H9 (cell line): Measurements from ENCODE around the gene TFAP2E. TPM values are rescaled to one million over a fixed set of nuclear protein-coding genes. Genes with fewer than 3 reads are reported as not detected.

Experiments used
- DNase-seq: peaks from one replicate; pipeline ENCODE4 v3.0.0-alpha.2; 2017
- H2AFZ ChIP-seq: one replicate; pipeline ENCODE4 v1.6.1; 2013; ENCODE audit warnings: mild to moderate bottlenecking, low read length, control low read depth, moderate library complexity
- H2AK5ac ChIP-seq: 2 replicates; pipeline ENCODE4 v1.6.1; 2013; ENCODE audit warnings: low read length, control low read depth, mixed read lengths; ENCODE audit not compliant: insufficient read length
- H2BK120ac ChIP-seq: one replicate; pipeline ENCODE4 v1.6.1; 2013; ENCODE audit warnings: low read depth, mild to moderate bottlenecking, low read length, control low read depth, inconsistent platforms; ENCODE audit not compliant: poor library complexity, severe bottlenecking
- H2BK12ac ChIP-seq: 2 replicates; pipeline ENCODE4 v1.6.1; 2013; ENCODE audit warnings: low read length, control low read depth, mixed read lengths, low read depth; ENCODE audit not compliant: insufficient read length
- H2BK15ac ChIP-seq: 2 replicates; pipeline ENCODE4 v1.6.1; 2013; ENCODE audit warnings: low read depth, low read length, control low read depth
- H2BK20ac ChIP-seq: one replicate; pipeline ENCODE4 v1.6.1; 2013; ENCODE audit warnings: low read depth, mild to moderate bottlenecking, low read length, control low read depth, inconsistent platforms; ENCODE audit not compliant: poor library complexity, severe bottlenecking
- H2BK5ac ChIP-seq: 2 replicates; pipeline ENCODE4 v1.6.1; 2013; ENCODE audit warnings: low read length, control low read depth, mixed read lengths; ENCODE audit not compliant: insufficient read length
- H3K14ac ChIP-seq: 2 replicates; pipeline ENCODE4 v1.6.1; 2013; ENCODE audit warnings: low read length, control low read depth; ENCODE audit not compliant: insufficient read depth
- H3K18ac ChIP-seq: 2 replicates; pipeline ENCODE4 v1.6.1; 2013; ENCODE audit warnings: low read depth, mild to moderate bottlenecking, mixed read lengths, low read length, control low read depth; ENCODE audit not compliant: insufficient read length
- H3K23ac ChIP-seq: 2 replicates; pipeline ENCODE4 v1.6.1; 2013; ENCODE audit warnings: low read length, control low read depth, mixed read lengths, low read depth; ENCODE audit not compliant: insufficient read length
- H3K23me2 ChIP-seq: 2 replicates; pipeline ENCODE4 v1.6.1; 2013; ENCODE audit warnings: low read depth, mild to moderate bottlenecking, mixed read lengths, low read length, control low read depth; ENCODE audit not compliant: insufficient read length, poor library complexity, severe bottlenecking
- H3K27ac ChIP-seq: 2 replicates; pipeline ENCODE4 v1.5.1; 2013; ENCODE audit warnings: low read length, control low read depth, mixed read lengths, low read depth; ENCODE audit not compliant: insufficient read length
- H3K27me3 ChIP-seq: 2 replicates; pipeline ENCODE4 v1.6.1; 2013; ENCODE audit warnings: low read length, control low read depth, inconsistent platforms; ENCODE audit not compliant: insufficient read depth
- H3K4ac ChIP-seq: 2 replicates; pipeline ENCODE4 v1.6.1; 2013; ENCODE audit warnings: low read depth, mild to moderate bottlenecking, control low read depth, inconsistent platforms, low read length, moderate library complexity
- H3K4me1 ChIP-seq: 2 replicates; pipeline ENCODE4 v1.6.1; 2013; ENCODE audit warnings: low read length, control low read depth, inconsistent platforms; ENCODE audit not compliant: insufficient read depth
- H3K4me2 ChIP-seq: 2 replicates; pipeline ENCODE4 v1.6.1; 2013; ENCODE audit warnings: low read length, control low read depth, mixed read lengths; ENCODE audit not compliant: insufficient read length, insufficient read depth
- H3K56ac ChIP-seq: 2 replicates; pipeline ENCODE4 v1.6.1; 2013; ENCODE audit warnings: low read depth, mild to moderate bottlenecking, mixed read lengths, low read length, control low read depth; ENCODE audit not compliant: insufficient read length
- H3K79me1 ChIP-seq: 2 replicates; pipeline ENCODE4 v1.6.1; 2013; ENCODE audit warnings: low read depth, mild to moderate bottlenecking, moderate library complexity, low read length, control low read depth, inconsistent platforms; ENCODE audit not compliant: insufficient read depth, poor library complexity, severe bottlenecking
- H3K79me2 ChIP-seq: 2 replicates; pipeline ENCODE4 v1.6.1; 2013; ENCODE audit warnings: low read length, control low read depth, inconsistent platforms; ENCODE audit not compliant: insufficient read depth
- H3K9ac ChIP-seq: 2 replicates; pipeline ENCODE4 v1.6.1; 2013; ENCODE audit warnings: low read length, control low read depth, mixed read lengths; ENCODE audit not compliant: insufficient read length; ENCODE audit errors: extremely low read depth
- H3K9me3 ChIP-seq: one replicate; pipeline ENCODE4 v1.6.1; 2013; ENCODE audit warnings: low read depth, low read length, inconsistent platforms; ENCODE audit not compliant: control insufficient read depth
- H3T11ph ChIP-seq: one replicate; pipeline ENCODE4 v1.6.1; 2013; ENCODE audit warnings: mild to moderate bottlenecking, low read length, control low read depth, inconsistent platforms
- H4K20me1 ChIP-seq: one replicate; pipeline ENCODE4 v1.6.1; 2013; ENCODE audit not compliant: control insufficient read depth, insufficient read length, insufficient read depth
- H4K5ac ChIP-seq: 2 replicates; pipeline ENCODE4 v1.6.1; 2013; ENCODE audit warnings: low read depth, mild to moderate bottlenecking, mixed read lengths, low read length, control low read depth; ENCODE audit not compliant: insufficient read length
- H4K8ac ChIP-seq: replicated peaks from 2 replicates; pipeline ENCODE4 v1.6.1; 2013; ENCODE audit warnings: low read length, control low read depth, mixed read lengths, low read depth; ENCODE audit not compliant: insufficient read length
- H4K91ac ChIP-seq: 2 replicates; pipeline ENCODE4 v1.6.1; 2013; ENCODE audit warnings: low read depth, mild to moderate bottlenecking, moderate library complexity, mixed read lengths, low read length, control low read depth; ENCODE audit not compliant: insufficient read length
- H3K27ac Mint-ChIP-seq, 3 experiments: 2 replicates in 2 of 3; 3 replicates in 1 of 3; pipeline ENCODE4 v1.8.0; 2020 to 2021; ENCODE audit warnings: mixed read lengths in 3 of 3, mild to moderate bottlenecking in 1 of 3, moderate library complexity in 1 of 3
- H3K27me3 Mint-ChIP-seq: 2 replicates; pipeline ENCODE4 v1.8.0; 2021; ENCODE audit warnings: low read depth, mild to moderate bottlenecking, moderate library complexity, mixed read lengths
- H3K36me3 Mint-ChIP-seq, 3 experiments: 2 replicates in 2 of 3; 3 replicates in 1 of 3; pipeline ENCODE4 v1.8.0; 2020 to 2021; ENCODE audit warnings: low read depth in 3 of 3, mixed read lengths in 3 of 3; ENCODE audit not compliant: insufficient read depth in 1 of 3
- H3K4me1 Mint-ChIP-seq, 2 experiments: 2 replicates each; pipeline ENCODE4 v1.8.0; 2020; ENCODE audit warnings: mixed read lengths in 2 of 2
- H3K4me3 Mint-ChIP-seq, 2 experiments: 2 replicates in 1 of 2; 3 replicates in 1 of 2; pipeline ENCODE4 v1.8.0; 2020 to 2021; ENCODE audit warnings: mild to moderate bottlenecking in 2 of 2, mixed read lengths in 2 of 2, moderate library complexity in 1 of 2
- H3K9me3 Mint-ChIP-seq, 2 experiments: 2 replicates in 1 of 2; 3 replicates in 1 of 2; pipeline ENCODE4 v1.8.0; 2020; ENCODE audit warnings: mild to moderate bottlenecking in 2 of 2, mixed read lengths in 2 of 2, moderate library complexity in 1 of 2
- CTCF ChIP-seq: fragments of 200-600 bp; sonication (generic); conservative IDR thresholded peaks from 3 replicates; pipeline ENCODE4 v1.8.0; 2021; ENCODE audit warnings: antibody characterized with exemption, mild to moderate bottlenecking
- WGBS: extraction: QIAGEN DNeasy Blood & Tissue Kit; methylation state at CpG from one replicate; pipeline ENCODE4 v1.1.7; 2013; ENCODE audit warnings: missing lambda C conversion rate, low lambda C conversion rate, mixed read lengths; ENCODE audit not compliant: insufficient read length; ENCODE audit errors: extremely low coverage; 5-methylcytosine and 5-hydroxymethylcytosine counted together
- total RNA-seq: library from RNA; stranded (reverse); gene quantifications from 2 replicates; pipeline ENCODE4 v1.2.1, GENCODE V29; 2021

Gene TFAP2E
- total RNA-seq, 1 experiment from 2014 or later = 0.70 TPM

- no CpG with 5 or more reads among the region's 3 CpGs for WGBS
- Histone ChIP-seq H4K8ac (no peak overlapping the region), H3K56ac (no peak overlapping the region), H4K20me1 (no peaks in the 10 kb centered on the region), H3K9ac (no peak overlapping the region), H3K18ac (no peak overlapping the region), H2BK15ac (no peak overlapping the region), H3K27ac (no peak overlapping the region), H2BK12ac (no peak overlapping the region), H3K23ac (no peak overlapping the region), H2BK20ac (no peak overlapping the region), H2AK5ac (no peak overlapping the region), H2AFZ (no peak overlapping the region), H4K5ac (no peak overlapping the region), H3K9me3 (no peaks in the 10 kb centered on the region), H3K4me1 (no peaks in the 10 kb centered on the region), H3K4ac (no peak overlapping the region), H2BK5ac (no peak overlapping the region), H3K23me2 (no peaks in the 10 kb centered on the region), H3K14ac (no peak overlapping the region), H4K91ac (no peak overlapping the region), H3K4me2 (no peak overlapping the region), H3K27me3 (no peaks in the 10 kb centered on the region), H3T11ph (no peak overlapping the region), H2BK120ac (no peak overlapping the region), H3K79me2 (no peaks in the 10 kb centered on the region), H3K79me1 (no peaks in the 10 kb centered on the region)
- Mint-ChIP-seq H3K27me3 (no peaks in the 10 kb centered on the region), H3K4me3 (no peak overlapping the region), H3K4me1 (peaks cover 0 to 2% of the 10 kb centered on the region in 2 experiments; a peak in 1 of 4 replicates), H3K36me3 (peaks cover 18 to 46% (median 33%) of the 10 kb centered on the region in 3 experiments), H3K9me3 (no peaks in the 10 kb centered on the region), H3K27ac (no peak overlapping the region)
- no peak for DNase-seq
- no peak for TF ChIP-seq CTCF
Measured at GRCh38 chr1:35600593-35600992, 27.5 kb downstream of the TFAP2E start.
